WTC11 (cell line): ENCODE data around the gene WFS1.

ENCODE experiments used
- FOXP1 ChIP-seq: sonication (generic); formaldehyde crosslinking; IDR thresholded peaks from 2 replicates; pipeline ENCODE4 v1.8.0; 2022; ENCODE audit warnings: missing genetic modification reagents, mild to moderate bottlenecking, moderate library complexity, borderline replicate concordance
- JUN ChIP-seq: sonication (generic); formaldehyde crosslinking; IDR thresholded peaks from 2 replicates; pipeline ENCODE4 v1.8.0; 2023; ENCODE audit warnings: mild to moderate bottlenecking, missing genetic modification reagents
- NFYB ChIP-seq: sonication (generic); formaldehyde crosslinking; conservative IDR thresholded peaks from 2 replicates; pipeline ENCODE4 v1.8.0; 2022; ENCODE audit warnings: low read depth, missing genetic modification reagents
- OVOL2 ChIP-seq: fragments of 250-450 bp; sonication (Bioruptor Pico); IDR thresholded peaks from 2 replicates; pipeline ENCODE4 v1.9.0; 2021; ENCODE audit warnings: mild to moderate bottlenecking, borderline replicate concordance
- PREB ChIP-seq: sonication (generic); formaldehyde crosslinking; IDR thresholded peaks from 2 replicates; pipeline ENCODE4 v1.8.1; 2022; ENCODE audit warnings: mild to moderate bottlenecking, missing genetic modification reagents, moderate library complexity, borderline replicate concordance
- RELA ChIP-seq: sonication (generic); formaldehyde crosslinking; IDR thresholded peaks from 2 replicates; pipeline ENCODE4 v1.8.1; 2022; ENCODE audit warnings: missing genetic modification reagents, mild to moderate bottlenecking, borderline replicate concordance
- SMAD3 ChIP-seq: sonication (generic); formaldehyde crosslinking; IDR thresholded peaks from 2 replicates; pipeline ENCODE4 v1.8.0; 2022; ENCODE audit warnings: missing genetic modification reagents, mild to moderate bottlenecking, borderline replicate concordance
- TEAD4 ChIP-seq: sonication (generic); formaldehyde crosslinking; IDR thresholded peaks from 2 replicates; pipeline ENCODE4 v1.8.0; 2022; ENCODE audit warnings: mild to moderate bottlenecking, missing genetic modification reagents
- TF ChIP-seq, protein P1 (sequence below): fragments of 200-600 bp; IDR thresholded peaks from 2 replicates; pipeline ENCODE4 v1.8.0; 2022; ENCODE audit warnings: antibody characterized with exemption
- TF ChIP-seq, protein P2 (sequence below): sonication (generic); formaldehyde crosslinking; IDR thresholded peaks from 2 replicates; pipeline ENCODE4 v1.8.0; 2022; ENCODE audit warnings: mild to moderate bottlenecking, missing genetic modification reagents

DNA sequence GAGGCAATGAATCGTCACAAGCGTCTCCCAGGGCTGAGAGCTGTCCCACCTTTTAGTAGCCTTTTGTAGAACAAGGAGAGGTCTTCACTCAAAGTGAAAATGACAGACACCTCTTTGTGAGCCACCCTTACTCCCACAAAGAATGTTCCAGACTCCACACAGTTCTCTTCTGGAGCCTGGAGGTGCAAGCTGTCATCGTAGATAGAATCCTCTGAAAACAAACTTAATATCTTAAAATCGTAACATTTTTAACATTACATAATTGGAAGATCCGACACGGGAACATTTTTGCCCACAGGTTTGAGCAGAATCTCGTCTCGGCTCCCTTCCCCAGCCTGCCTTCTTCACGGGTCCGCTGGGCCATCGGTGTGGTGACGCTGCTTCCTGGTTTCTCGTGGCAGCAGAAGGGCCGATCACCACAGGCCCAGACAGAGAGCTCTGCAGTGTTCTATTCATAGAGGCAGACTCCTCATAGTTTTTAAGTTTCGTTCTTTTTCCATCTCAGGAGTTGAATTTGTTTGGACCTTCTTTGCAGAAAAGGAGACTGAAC lies 27.7 kb downstream of the WFS1 start:
- TF ChIP-seq, protein P1, sequence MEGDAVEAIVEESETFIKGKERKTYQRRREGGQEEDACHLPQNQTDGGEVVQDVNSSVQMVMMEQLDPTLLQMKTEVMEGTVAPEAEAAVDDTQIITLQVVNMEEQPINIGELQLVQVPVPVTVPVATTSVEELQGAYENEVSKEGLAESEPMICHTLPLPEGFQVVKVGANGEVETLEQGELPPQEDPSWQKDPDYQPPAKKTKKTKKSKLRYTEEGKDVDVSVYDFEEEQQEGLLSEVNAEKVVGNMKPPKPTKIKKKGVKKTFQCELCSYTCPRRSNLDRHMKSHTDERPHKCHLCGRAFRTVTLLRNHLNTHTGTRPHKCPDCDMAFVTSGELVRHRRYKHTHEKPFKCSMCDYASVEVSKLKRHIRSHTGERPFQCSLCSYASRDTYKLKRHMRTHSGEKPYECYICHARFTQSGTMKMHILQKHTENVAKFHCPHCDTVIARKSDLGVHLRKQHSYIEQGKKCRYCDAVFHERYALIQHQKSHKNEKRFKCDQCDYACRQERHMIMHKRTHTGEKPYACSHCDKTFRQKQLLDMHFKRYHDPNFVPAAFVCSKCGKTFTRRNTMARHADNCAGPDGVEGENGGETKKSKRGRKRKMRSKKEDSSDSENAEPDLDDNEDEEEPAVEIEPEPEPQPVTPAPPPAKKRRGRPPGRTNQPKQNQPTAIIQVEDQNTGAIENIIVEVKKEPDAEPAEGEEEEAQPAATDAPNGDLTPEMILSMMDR, result no peak
- TF ChIP-seq JUN (CRISPR knock-in tag), result no peak
- no peak for TF ChIP-seq SMAD3 (CRISPR knock-in tag)
- TF ChIP-seq RELA, result no peak
- TF ChIP-seq, protein P2, sequence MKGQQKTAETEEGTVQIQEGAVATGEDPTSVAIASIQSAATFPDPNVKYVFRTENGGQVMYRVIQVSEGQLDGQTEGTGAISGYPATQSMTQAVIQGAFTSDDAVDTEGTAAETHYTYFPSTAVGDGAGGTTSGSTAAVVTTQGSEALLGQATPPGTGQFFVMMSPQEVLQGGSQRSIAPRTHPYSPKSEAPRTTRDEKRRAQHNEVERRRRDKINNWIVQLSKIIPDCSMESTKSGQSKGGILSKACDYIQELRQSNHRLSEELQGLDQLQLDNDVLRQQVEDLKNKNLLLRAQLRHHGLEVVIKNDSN (CRISPR knock-in tag), result no peak
- TF ChIP-seq PREB (CRISPR knock-in tag), result no peak
- TF ChIP-seq TEAD4 (CRISPR knock-in tag), result no peak
- no peak for TF ChIP-seq FOXP1 (CRISPR knock-in tag)
- TF ChIP-seq NFYB (CRISPR knock-in tag), result no peak
- no peak for TF ChIP-seq OVOL2
